ENCODE results near the gene YY2.
"Not testable (repeated sequence)": the region's sequence is repeated elsewhere in the genome, so short reads cannot be mapped to it uniquely, and the experiment has no call there.

Gene YY2

DNA sequence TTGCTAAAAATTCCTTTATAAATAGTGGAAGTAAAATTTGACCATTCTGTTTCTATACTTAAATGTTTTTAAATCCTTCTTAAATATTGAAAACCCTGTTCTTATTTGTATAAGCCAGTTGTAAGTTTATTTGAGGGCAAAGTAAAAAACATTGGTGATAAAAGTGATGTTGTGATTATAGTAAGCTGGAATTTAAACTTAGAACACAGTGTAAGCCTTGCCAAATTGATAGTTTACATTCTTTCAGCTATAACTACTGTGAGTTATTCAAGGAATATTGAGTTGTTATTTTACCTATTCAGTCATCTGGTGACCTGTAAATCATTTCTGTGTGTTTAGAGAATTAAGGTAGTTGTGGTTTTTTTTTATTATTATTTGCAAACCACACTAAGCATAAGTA is 9.6 kb downstream of the YY2 start:
- no peak for DNase-seq (ENCODE audit: insufficient read length, low spot score)
- TF ChIP-seq POU2F2 (IDR thresholded peaks at IDR 0.05; ENCODE audit: low read depth, low read length) (no peak), TAF1 (IDR thresholded peaks at IDR 0.05; ENCODE audit: low read depth, low read length) (no peak), POLR2A (IDR thresholded peaks at IDR 0.05; ENCODE audit: low read depth, low read length) (no peak), PAX5 (IDR thresholded peaks at IDR 0.05; ENCODE audit: insufficient read depth, low read length, severe bottlenecking) (no peak), POLR2AphosphoS5 (IDR thresholded peaks at IDR 0.05; ENCODE audit: low read depth, low read length) (no peak), SPI1 (IDR thresholded peaks at IDR 0.05; ENCODE audit: low read depth, low read length) (no peak)
- FAIRE-seq: no peak

DNA sequence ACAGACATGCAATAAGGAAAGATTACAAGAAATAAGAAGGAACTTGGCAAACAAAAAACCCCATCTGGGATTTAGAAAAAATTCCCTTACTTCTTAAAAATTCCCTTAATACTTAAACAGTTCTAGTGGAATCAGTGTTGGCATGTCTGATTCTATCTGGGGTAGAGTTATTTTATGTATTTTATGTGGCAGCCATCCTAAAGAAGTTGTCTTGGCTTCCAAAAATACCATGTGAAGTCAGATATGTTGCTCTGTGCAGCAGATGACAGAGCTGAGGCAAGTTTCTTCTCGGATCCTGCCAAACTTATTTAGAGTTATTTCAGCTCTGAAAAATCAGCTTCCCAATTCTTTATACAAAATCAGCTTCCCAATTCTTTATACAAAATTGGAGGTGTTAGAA is 14.7 kb downstream of the YY2 start:
- DNase-seq (ENCODE audit: insufficient read length, low spot score) (no peak), FAIRE-seq (no peak)
- TF ChIP-seq POU2F2 (IDR thresholded peaks at IDR 0.05; ENCODE audit: low read depth, low read length) (no peak), PAX5 (IDR thresholded peaks at IDR 0.05; ENCODE audit: insufficient read depth, low read length, severe bottlenecking) (no peak), TAF1 (IDR thresholded peaks at IDR 0.05; ENCODE audit: low read depth, low read length) (no peak), SPI1 (IDR thresholded peaks at IDR 0.05; ENCODE audit: low read depth, low read length) (no peak), POLR2AphosphoS5 (IDR thresholded peaks at IDR 0.05; ENCODE audit: low read depth, low read length) (no peak), POLR2A (IDR thresholded peaks at IDR 0.05; ENCODE audit: low read depth, low read length) (no peak)

DNA sequence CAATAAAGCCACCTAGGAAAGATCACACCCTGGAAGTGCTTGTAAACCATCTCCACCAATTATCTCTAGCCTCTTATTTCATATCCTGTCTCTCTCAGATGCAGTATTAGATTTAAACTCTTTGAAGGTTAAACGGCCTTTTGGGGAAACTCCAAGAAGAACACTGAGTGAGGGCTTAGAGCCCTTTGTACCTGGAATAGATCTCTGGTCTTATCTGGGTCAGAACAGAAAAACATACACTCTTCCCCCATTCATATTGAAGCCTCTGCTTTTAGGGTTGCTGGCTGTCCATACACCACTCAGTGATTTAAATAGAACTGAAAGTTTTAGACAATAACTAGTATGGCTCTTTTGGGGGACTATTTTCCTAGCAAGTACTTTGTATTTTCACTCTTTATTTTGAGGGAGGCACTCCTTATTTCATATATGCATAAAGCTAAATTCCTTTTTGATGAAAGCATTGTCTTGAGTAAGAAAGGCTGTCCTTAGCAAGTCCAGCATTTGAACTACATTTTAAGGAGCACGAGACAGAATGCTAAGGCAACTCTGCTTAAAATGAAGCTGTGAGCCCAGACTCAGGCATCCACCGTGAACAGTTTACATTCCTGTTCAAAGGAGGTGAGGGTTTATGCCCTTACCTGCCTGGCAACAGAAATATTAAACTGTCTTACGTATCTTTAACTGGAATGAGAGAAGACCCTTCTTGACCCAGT is 17.4 kb downstream of the YY2 start:
- DNase-seq (ENCODE audit: insufficient read length, low spot score) (no peak), FAIRE-seq (no peak)
- TF ChIP-seq POU2F2 (IDR thresholded peaks at IDR 0.05; ENCODE audit: low read depth, low read length) (no peak), TAF1 (IDR thresholded peaks at IDR 0.05; ENCODE audit: low read depth, low read length) (no peak), SPI1 (IDR thresholded peaks at IDR 0.05; ENCODE audit: low read depth, low read length) (no peak), PAX5 (IDR thresholded peaks at IDR 0.05; ENCODE audit: insufficient read depth, low read length, severe bottlenecking) (no peak), POLR2A (IDR thresholded peaks at IDR 0.05; ENCODE audit: low read depth, low read length) (no peak), POLR2AphosphoS5 (IDR thresholded peaks at IDR 0.05; ENCODE audit: low read depth, low read length) (no peak)

DNA sequence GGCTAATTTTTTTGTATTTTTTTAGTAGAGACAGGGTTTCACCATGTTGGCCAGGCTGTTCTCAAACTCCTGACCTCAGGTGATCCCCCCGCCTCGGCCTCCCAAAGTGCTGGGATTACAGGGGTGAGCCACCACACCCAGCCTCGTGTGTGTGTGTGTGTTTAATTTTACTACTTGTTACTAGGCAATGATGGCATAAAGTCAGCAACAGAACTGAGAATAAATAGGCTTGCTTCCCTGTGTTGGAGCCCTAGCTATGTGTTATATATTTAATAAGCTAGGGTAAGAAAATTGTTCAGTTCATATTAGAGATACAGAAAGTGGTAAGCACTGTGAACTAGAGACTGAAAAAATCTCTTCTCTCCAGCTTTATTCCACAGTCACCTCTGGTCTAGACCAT is 18.4 kb downstream of the YY2 start:
- not testable (repeated sequence) for DNase-seq (ENCODE audit: insufficient read length, low spot score); FAIRE-seq

DNA sequence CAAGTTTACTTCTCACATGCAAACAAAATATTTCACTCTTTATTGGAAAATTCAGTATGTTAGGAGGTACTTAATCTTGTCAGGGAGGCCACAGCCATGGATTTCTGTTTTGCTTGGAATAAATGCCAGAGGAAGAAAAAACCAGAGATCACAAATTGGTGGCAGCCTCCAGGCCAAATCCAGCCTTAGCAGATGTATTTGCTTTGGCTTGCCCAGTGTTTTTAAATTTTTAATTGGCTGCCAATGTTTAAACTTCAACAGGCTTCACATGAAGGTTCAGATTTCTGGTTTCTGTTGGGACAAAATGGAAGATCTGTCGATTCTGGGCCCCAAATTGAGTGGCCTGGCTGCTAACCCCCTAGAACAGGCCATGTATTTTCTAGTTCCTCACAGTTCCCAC is 19.2 kb downstream of the YY2 start:
- DNase-seq (ENCODE audit: insufficient read length, low spot score): no peak
- TF ChIP-seq SPI1 (IDR thresholded peaks at IDR 0.05; ENCODE audit: low read depth, low read length) (no peak), POLR2A (IDR thresholded peaks at IDR 0.05; ENCODE audit: low read depth, low read length) (no peak), POLR2AphosphoS5 (IDR thresholded peaks at IDR 0.05; ENCODE audit: low read depth, low read length) (no peak), POU2F2 (IDR thresholded peaks at IDR 0.05; ENCODE audit: low read depth, low read length) (no peak), PAX5 (IDR thresholded peaks at IDR 0.05; ENCODE audit: insufficient read depth, low read length, severe bottlenecking) (no peak), TAF1 (IDR thresholded peaks at IDR 0.05; ENCODE audit: low read depth, low read length) (no peak)
- FAIRE-seq: no peak

DNA sequence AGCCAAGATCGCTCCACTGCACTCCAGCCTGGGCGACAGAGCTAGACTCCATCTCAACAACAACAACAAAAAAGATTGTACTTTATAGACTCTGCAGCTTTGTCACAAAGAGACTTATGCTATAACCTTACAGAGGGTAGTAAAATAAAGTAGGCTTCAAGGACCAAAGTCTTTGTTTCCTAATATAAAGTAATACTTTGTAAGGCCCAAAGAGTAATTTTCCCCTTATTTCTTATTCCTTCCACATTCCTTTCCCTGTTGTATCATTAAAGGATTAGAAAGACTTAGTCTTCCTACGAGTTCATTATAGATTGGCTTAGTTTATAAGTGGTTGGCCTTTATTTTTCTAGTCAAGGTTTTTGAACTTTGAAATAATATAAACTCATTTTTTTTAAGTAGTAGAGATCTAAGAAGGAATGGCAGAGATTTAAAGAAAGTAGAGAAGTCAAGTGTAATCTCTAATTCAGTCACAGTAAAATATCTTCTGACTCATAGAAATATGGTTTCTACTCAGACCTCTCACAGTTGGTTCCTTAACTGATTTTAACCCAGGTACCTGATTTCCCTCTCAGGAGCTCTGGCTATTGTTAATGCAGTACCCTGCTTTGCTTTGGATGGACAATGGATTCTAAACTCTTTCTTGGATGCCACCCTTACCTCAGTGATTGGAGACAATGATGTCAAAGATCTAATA is 26.2 kb downstream of the YY2 start:
- DNase-seq (ENCODE audit: insufficient read length, low spot score): no peak
- TF ChIP-seq POLR2AphosphoS5 (IDR thresholded peaks at IDR 0.05; ENCODE audit: low read depth, low read length) (no peak), TAF1 (IDR thresholded peaks at IDR 0.05; ENCODE audit: low read depth, low read length) (no peak), PAX5 (IDR thresholded peaks at IDR 0.05; ENCODE audit: insufficient read depth, low read length, severe bottlenecking) (no peak), POLR2A (IDR thresholded peaks at IDR 0.05; ENCODE audit: low read depth, low read length) (no peak), POU2F2 (IDR thresholded peaks at IDR 0.05; ENCODE audit: low read depth, low read length) (no peak), SPI1 (IDR thresholded peaks at IDR 0.05; ENCODE audit: low read depth, low read length) (no peak)
- FAIRE-seq: no peak

DNA sequence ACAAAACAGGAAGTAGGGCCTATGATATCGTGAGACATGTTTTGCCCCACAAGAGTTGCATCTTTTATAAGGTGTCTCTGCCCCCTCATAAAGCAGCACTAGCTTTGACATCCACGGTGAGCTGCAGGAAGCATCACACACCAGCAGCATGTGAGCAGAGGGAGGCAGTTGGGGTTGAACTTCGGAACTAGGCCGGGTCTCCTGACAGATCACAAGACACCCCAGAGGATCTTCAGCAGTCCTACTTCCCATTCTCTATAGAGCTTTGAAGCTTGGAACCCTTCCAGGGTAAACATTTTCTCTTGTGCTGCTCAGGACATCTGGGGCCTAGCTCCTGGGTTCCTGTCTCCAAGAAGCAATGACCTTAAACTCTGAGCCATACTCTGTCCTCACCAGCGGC is 27.5 kb downstream of the YY2 start:
- no peak for TF ChIP-seq SPI1 (IDR thresholded peaks at IDR 0.05; ENCODE audit: low read depth, low read length)
- no peak for TF ChIP-seq POU2F2 (IDR thresholded peaks at IDR 0.05; ENCODE audit: low read depth, low read length)
- TF ChIP-seq PAX5 (IDR thresholded peaks at IDR 0.05; ENCODE audit: insufficient read depth, low read length, severe bottlenecking): no peak
- TF ChIP-seq POLR2A (IDR thresholded peaks at IDR 0.05; ENCODE audit: low read depth, low read length): no peak
- TF ChIP-seq TAF1 (IDR thresholded peaks at IDR 0.05; ENCODE audit: low read depth, low read length): no peak
- no peak for TF ChIP-seq POLR2AphosphoS5 (IDR thresholded peaks at IDR 0.05; ENCODE audit: low read depth, low read length)
- DNase-seq (ENCODE audit: insufficient read length, low spot score) (no peak), FAIRE-seq (no peak)

DNA sequence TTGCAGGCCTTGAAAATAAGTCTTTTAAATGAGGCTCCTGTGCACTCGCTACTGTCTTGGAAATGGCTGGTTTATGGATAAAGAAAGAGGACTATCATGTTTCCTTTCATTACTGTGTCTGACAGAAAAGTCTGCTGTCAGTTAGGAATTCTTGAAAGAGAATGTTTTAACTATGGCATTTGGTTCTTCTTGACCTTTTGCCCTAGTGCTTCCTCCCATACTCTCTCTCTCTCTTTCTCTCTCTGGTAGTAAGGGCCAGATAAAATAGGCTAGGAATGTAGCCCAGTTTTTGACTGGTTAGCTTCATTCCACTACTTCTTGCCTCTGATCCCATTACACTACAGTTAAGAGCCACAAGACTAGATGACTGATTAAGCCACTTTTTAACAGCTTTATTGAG is 29.8 kb downstream of the YY2 start:
- TF ChIP-seq POLR2A (IDR thresholded peaks at IDR 0.05; ENCODE audit: low read depth, low read length) (no peak), TAF1 (IDR thresholded peaks at IDR 0.05; ENCODE audit: low read depth, low read length) (no peak)
- FAIRE-seq: no peak
- DNase-seq (ENCODE audit: insufficient read length, low spot score): no peak

DNA sequence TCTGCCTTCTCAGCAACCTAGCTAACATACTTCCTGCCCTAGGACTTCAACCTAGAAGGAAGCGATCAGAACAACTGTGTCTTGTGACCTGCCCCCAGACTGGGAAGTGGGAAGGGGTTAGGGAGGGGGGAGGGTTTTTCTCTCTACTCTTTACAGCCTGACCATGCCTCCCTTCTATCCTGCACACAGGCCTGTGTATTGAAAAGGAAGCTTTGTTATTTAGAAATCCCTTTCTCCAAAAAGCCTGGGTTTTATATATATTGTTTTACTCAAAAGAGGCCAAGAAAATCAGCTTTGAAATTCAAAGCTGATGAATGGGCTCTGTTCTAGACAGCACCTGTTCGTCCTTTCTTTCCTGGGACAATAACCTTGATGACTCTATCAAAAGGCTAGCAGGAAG is 49.5 kb downstream of the YY2 start:
- DNase-seq (ENCODE audit: insufficient read length, low spot score): no peak
- no peak for FAIRE-seq
- TF ChIP-seq POU2F2 (IDR thresholded peaks at IDR 0.05; ENCODE audit: low read depth, low read length) (no peak), PAX5 (IDR thresholded peaks at IDR 0.05; ENCODE audit: insufficient read depth, low read length, severe bottlenecking) (no peak), TAF1 (IDR thresholded peaks at IDR 0.05; ENCODE audit: low read depth, low read length) (no peak), POLR2A (IDR thresholded peaks at IDR 0.05; ENCODE audit: low read depth, low read length) (no peak), POLR2AphosphoS5 (IDR thresholded peaks at IDR 0.05; ENCODE audit: low read depth, low read length) (no peak), SPI1 (IDR thresholded peaks at IDR 0.05; ENCODE audit: low read depth, low read length) (no peak)

DNA sequence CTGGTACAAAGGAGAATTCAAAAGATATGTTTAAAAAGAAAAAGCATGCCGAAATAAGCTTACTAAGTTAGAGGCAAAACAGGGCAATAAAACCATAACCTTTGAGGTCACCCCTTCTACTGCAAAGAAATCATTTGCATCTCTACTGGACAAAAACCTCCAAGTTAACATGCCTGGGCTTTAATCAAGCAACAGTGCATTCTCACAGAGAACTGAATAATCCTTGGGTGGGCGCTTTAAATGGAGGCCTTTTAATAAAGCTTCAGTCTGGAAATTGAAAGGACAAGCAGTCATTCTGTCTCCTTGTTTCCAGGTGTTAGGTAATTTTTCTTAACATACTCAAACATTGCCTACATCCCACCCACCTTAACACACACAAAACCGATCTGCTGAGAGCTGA is 50.2 kb downstream of the YY2 start:
- TF ChIP-seq PAX5 (IDR thresholded peaks at IDR 0.05; ENCODE audit: insufficient read depth, low read length, severe bottlenecking) (no peak), POU2F2 (IDR thresholded peaks at IDR 0.05; ENCODE audit: low read depth, low read length) (no peak)
- no peak for FAIRE-seq
- no peak for DNase-seq (ENCODE audit: insufficient read length, low spot score)
